Liver (tissue), 9 donors: ENCODE results near the gene ACOT11. TPM values are rescaled to one million over a fixed set of nuclear protein-coding genes. Genes with fewer than 3 reads are reported as not detected.

Source experiments
- DNase-seq: peaks from one replicate; pipeline ENCODE4 v3.0.0-alpha.2; 2017; ENCODE audit warnings: low spot score
- H3K27ac ChIP-seq, 2 donors: one replicate each; pipeline ENCODE4 v1.7.0; 2013; ENCODE audit warnings: inconsistent platforms in 2 of 2, low read length in 2 of 2, control low read depth in 1 of 2, low read depth in 1 of 2, mild to moderate bottlenecking in 1 of 2
- H3K27me3 ChIP-seq, 4 donors: one replicate each; pipeline versions ENCODE4 v1.6.1 to v1.7.0; 2013; ENCODE audit warnings: low read length in 3 of 4, inconsistent platforms in 1 of 4, mild to moderate bottlenecking in 1 of 4, moderate library complexity in 1 of 4; ENCODE audit not compliant: control insufficient read depth in 4 of 4, insufficient read depth in 4 of 4
- H3K36me3 ChIP-seq, 4 donors: one replicate each; pipeline versions ENCODE4 v1.6.1 to v1.7.0; 2013; ENCODE audit warnings: low read length in 3 of 4, mild to moderate bottlenecking in 3 of 4, low read depth in 1 of 4, moderate library complexity in 1 of 4; ENCODE audit not compliant: control insufficient read depth in 4 of 4, insufficient read depth in 3 of 4
- H3K4me1 ChIP-seq, 4 donors: one replicate each; pipeline versions ENCODE4 v1.6.1 to v1.7.0; 2013; ENCODE audit warnings: low read length in 3 of 4, mild to moderate bottlenecking in 3 of 4, moderate library complexity in 1 of 4; ENCODE audit not compliant: control insufficient read depth in 4 of 4, insufficient read depth in 4 of 4
- H3K4me3 ChIP-seq, 3 donors: one replicate each; pipeline versions ENCODE4 v1.6.1 to v1.7.0; 2013; ENCODE audit warnings: low read length in 3 of 3, control low read depth in 1 of 3, low read depth in 1 of 3, mild to moderate bottlenecking in 1 of 3
- H3K9ac ChIP-seq, 2 donors: one replicate each; pipeline ENCODE4 v1.7.0; 2013; ENCODE audit warnings: low read length in 2 of 2, mild to moderate bottlenecking in 2 of 2, moderate library complexity in 2 of 2, control low read depth in 1 of 2, low read depth in 1 of 2
- H3K9me3 ChIP-seq, 4 donors: one replicate each; pipeline versions ENCODE4 v1.6.1 to v1.7.0; 2013; ENCODE audit warnings: low read length in 3 of 4; ENCODE audit not compliant: control insufficient read depth in 4 of 4
- EGR1 ChIP-seq, 2 donors: IDR thresholded peaks; 2 replicates each; pipeline ENCODE4 v1.6.1; 2016 to 2018; ENCODE audit warnings: antibody characterized with exemption in 2 of 2, low read depth in 2 of 2
- FOXA1 ChIP-seq: IDR thresholded peaks from 2 replicates; pipeline ENCODE4 v1.6.1; 2016; ENCODE audit warnings: antibody characterized with exemption
- FOXA2 ChIP-seq: IDR thresholded peaks from 2 replicates; pipeline ENCODE4 v1.6.1; 2016; ENCODE audit warnings: antibody characterized with exemption
- GABPA ChIP-seq, 2 donors: IDR thresholded peaks in 1 of 2; conservative IDR thresholded peaks in 1 of 2; 2 replicates each; pipeline ENCODE4 v1.6.1; 2016; ENCODE audit warnings: antibody characterized with exemption in 2 of 2, mild to moderate bottlenecking in 1 of 2, moderate library complexity in 1 of 2
- HNF4A ChIP-seq, 2 donors: conservative IDR thresholded peaks; 2 replicates each; pipeline ENCODE4 v1.6.1; 2016; ENCODE audit warnings: antibody characterized with exemption in 2 of 2, mild to moderate bottlenecking in 2 of 2
- HNF4G ChIP-seq: IDR thresholded peaks from 2 replicates; pipeline ENCODE4 v1.6.1; 2016; ENCODE audit warnings: antibody characterized with exemption
- JUND ChIP-seq, 2 donors: IDR thresholded peaks; 2 replicates each; pipeline ENCODE4 v1.6.1; 2016; ENCODE audit warnings: antibody characterized with exemption in 2 of 2
- NR2F2 ChIP-seq: IDR thresholded peaks from 2 replicates; pipeline ENCODE4 v1.6.1; 2016; ENCODE audit warnings: antibody characterized with exemption
- RAD21 ChIP-seq, 2 donors: IDR thresholded peaks; 2 replicates each; pipeline ENCODE4 v1.6.1; 2016; ENCODE audit warnings: antibody characterized with exemption in 2 of 2, mild to moderate bottlenecking in 2 of 2
- RXRA ChIP-seq, 2 donors: IDR thresholded peaks; 2 replicates each; pipeline ENCODE4 v1.6.1; 2017 to 2018; ENCODE audit warnings: antibody characterized with exemption in 2 of 2, mild to moderate bottlenecking in 1 of 2
- SP1 ChIP-seq: IDR thresholded peaks from 2 replicates; pipeline ENCODE4 v1.6.1; 2018; ENCODE audit warnings: antibody characterized with exemption, mild to moderate bottlenecking
- TAF1 ChIP-seq: conservative IDR thresholded peaks from 2 replicates; pipeline ENCODE4 v1.6.1; 2016; ENCODE audit warnings: antibody characterized with exemption, mild to moderate bottlenecking
- YY1 ChIP-seq: IDR thresholded peaks from 2 replicates; pipeline ENCODE4 v1.6.1; 2016; ENCODE audit warnings: antibody characterized with exemption, mild to moderate bottlenecking
- WGBS: extraction: QIAGEN DNeasy Blood & Tissue Kit; methylation state at CpG from one replicate; pipeline ENCODE4 v1.1.7; 2013; 5-methylcytosine and 5-hydroxymethylcytosine counted together
- polyA plus RNA-seq, 2 donors: library from polyadenylated mRNA; stranded (reverse) in 1 of 2; unstranded in 1 of 2; fragments of 200-250 nt in 1 of 2; fragments of >200 nt in 1 of 2; fragmentation: Nextera tagmentation in 1 of 2; extraction: Ambion mirVana in 1 of 2; gene quantifications; one replicate each; pipeline versions ENCODE4 v1.2.1 to v1.2.3, GENCODE V29; 2013 to 2015
- total RNA-seq, 2 donors: library from RNA; depleted of rRNA; stranded (reverse); fragments of >200 nt; gene quantifications; one replicate each; pipeline ENCODE4 v1.2.3, GENCODE V29; 2014
- TF ChIP-seq, protein P1 (sequence below): IDR thresholded peaks from 2 replicates; pipeline ENCODE4 v1.6.1; 2016; ENCODE audit warnings: antibody characterized with exemption
- TF ChIP-seq, protein P2 (sequence below): IDR thresholded peaks from 2 replicates; pipeline ENCODE4 v1.6.1; 2016; ENCODE audit warnings: antibody characterized with exemption, mild to moderate bottlenecking
- TF ChIP-seq, protein P3 (sequence below): IDR thresholded peaks from 2 replicates; pipeline ENCODE4 v1.6.1; 2016; ENCODE audit warnings: antibody characterized with exemption
- TF ChIP-seq, protein P4 (sequence below): fragments of 150-350 bp; IDR thresholded peaks from 2 replicates; pipeline ENCODE4 v1.5.1; 2017; ENCODE audit warnings: improper control_type of control experiment, low read depth, low read length; ENCODE audit not compliant: missing input control
- donor health status: healthy.
- donor health status: healthy.
- donor health status: healthy.
- donor health status: healthy.
- donor health status: healthy.

Gene ACOT11
- total and polyA plus RNA-seq, 4 donors, result 0.13 to 1.1 (median 0.50) TPM

DNA sequence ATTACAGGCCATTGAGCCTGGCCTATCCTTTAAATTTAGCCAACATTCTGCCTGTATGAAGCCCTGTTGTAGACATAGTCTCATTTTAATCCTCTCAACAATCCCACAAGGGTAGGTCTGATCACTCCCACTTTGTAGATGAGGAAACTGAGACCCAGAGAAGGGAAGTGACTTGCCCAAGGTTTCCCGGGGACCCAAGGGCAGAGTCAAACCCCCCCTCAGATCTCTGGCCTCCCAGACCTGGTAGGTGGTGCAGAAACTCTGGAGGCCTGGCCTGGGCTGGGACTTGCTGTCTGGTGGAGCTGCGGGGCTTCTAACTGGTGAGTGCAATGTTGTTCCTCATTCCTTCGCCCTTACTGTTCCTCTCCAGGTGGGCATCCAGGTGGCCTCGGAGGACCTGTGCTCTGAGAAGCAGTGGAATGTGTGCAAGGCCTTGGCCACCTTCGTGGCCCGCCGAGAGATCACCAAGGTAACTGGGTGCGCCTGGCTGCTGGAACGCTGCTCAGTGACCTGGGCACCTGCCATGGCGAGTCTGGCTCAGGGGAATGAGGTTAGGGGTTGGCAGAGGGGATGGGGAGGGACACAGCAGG lies 45.6 kb downstream of the ACOT11 start:
- peaks cover 1 to 10% (median 4%) of the 10 kb centered on the region in 4 donors for H3K4me1 ChIP-seq
- no peak for DNase-seq
- no peak overlapping the region for H3K9ac ChIP-seq
- TF ChIP-seq YY1 (no peak), HNF4G (no peak), JUND (IDR thresholded peaks at IDR 0.05) (no peak), HNF4A (conservative IDR thresholded peaks at IDR 0.05) (no peak), RXRA (IDR thresholded peaks at IDR 0.05) (no peak), TAF1 (no peak), SP1 (no peak), FOXA1 (no peak), EGR1 (IDR thresholded peaks at IDR 0.05; ENCODE audit: low read depth in 2 of 2) (no peak), FOXA2 (no peak), NR2F2 (no peak)
- TF ChIP-seq, protein P1, sequence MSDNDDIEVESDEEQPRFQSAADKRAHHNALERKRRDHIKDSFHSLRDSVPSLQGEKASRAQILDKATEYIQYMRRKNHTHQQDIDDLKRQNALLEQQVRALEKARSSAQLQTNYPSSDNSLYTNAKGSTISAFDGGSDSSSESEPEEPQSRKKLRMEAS, result no peak
- TF ChIP-seq, protein P2, sequence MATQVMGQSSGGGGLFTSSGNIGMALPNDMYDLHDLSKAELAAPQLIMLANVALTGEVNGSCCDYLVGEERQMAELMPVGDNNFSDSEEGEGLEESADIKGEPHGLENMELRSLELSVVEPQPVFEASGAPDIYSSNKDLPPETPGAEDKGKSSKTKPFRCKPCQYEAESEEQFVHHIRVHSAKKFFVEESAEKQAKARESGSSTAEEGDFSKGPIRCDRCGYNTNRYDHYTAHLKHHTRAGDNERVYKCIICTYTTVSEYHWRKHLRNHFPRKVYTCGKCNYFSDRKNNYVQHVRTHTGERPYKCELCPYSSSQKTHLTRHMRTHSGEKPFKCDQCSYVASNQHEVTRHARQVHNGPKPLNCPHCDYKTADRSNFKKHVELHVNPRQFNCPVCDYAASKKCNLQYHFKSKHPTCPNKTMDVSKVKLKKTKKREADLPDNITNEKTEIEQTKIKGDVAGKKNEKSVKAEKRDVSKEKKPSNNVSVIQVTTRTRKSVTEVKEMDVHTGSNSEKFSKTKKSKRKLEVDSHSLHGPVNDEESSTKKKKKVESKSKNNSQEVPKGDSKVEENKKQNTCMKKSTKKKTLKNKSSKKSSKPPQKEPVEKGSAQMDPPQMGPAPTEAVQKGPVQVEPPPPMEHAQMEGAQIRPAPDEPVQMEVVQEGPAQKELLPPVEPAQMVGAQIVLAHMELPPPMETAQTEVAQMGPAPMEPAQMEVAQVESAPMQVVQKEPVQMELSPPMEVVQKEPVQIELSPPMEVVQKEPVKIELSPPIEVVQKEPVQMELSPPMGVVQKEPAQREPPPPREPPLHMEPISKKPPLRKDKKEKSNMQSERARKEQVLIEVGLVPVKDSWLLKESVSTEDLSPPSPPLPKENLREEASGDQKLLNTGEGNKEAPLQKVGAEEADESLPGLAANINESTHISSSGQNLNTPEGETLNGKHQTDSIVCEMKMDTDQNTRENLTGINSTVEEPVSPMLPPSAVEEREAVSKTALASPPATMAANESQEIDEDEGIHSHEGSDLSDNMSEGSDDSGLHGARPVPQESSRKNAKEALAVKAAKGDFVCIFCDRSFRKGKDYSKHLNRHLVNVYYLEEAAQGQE, result no peak
- TF ChIP-seq, protein P3, sequence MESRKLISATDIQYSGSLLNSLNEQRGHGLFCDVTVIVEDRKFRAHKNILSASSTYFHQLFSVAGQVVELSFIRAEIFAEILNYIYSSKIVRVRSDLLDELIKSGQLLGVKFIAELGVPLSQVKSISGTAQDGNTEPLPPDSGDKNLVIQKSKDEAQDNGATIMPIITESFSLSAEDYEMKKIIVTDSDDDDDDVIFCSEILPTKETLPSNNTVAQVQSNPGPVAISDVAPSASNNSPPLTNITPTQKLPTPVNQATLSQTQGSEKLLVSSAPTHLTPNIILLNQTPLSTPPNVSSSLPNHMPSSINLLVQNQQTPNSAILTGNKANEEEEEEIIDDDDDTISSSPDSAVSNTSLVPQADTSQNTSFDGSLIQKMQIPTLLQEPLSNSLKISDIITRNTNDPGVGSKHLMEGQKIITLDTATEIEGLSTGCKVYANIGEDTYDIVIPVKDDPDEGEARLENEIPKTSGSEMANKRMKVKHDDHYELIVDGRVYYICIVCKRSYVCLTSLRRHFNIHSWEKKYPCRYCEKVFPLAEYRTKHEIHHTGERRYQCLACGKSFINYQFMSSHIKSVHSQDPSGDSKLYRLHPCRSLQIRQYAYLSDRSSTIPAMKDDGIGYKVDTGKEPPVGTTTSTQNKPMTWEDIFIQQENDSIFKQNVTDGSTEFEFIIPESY, result no peak
- no peaks in the 10 kb centered on the region for H3K9me3 ChIP-seq
- H3K27me3 ChIP-seq, result no peaks in the 10 kb centered on the region
- no peak overlapping the region for H3K27ac ChIP-seq
- 85% methylated on average over 10 of the region's 10 CpGs for WGBS
- no peaks in the 10 kb centered on the region for H3K36me3 ChIP-seq
- no peak overlapping the region for H3K4me3 ChIP-seq

DNA sequence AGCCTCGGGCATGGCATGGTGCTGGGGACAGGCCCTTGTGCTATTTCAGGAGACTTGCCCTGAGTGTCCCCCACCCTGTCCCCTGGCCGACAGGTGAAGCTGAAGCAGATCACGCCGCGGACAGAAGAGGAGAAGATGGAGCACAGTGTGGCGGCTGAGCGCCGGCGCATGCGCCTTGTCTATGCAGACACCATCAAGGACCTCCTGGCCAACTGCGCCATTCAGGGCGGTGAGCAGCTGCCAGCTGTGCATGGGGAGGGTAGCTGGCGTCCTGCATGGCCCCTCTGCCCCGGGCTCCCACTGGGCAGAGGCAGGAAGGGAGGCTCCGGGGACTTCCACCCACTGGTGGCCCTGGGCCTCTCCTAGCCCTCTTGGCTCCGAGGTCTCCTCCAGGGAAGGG lies 46.4 kb downstream of the ACOT11 start:
- Histone ChIP-seq H3K4me1 (peaks cover 1 to 10% (median 4%) of the 10 kb centered on the region in 4 donors), H3K27me3 (no peaks in the 10 kb centered on the region), H3K4me3 (no peak overlapping the region), H3K27ac (no peak overlapping the region), H3K9me3 (no peaks in the 10 kb centered on the region), H3K36me3 (no peaks in the 10 kb centered on the region), H3K9ac (no peak overlapping the region)
- 95% methylated on average over 16 of the region's 16 CpGs for WGBS
- no peak for TF ChIP-seq EGR1 (IDR thresholded peaks at IDR 0.05; ENCODE audit: low read depth in 2 of 2)
- TF ChIP-seq RAD21 (IDR thresholded peaks at IDR 0.05), result no peak
- no peak for TF ChIP-seq HNF4G
- no peak for TF ChIP-seq SP1
- TF ChIP-seq, protein P3, result no peak
- no peak for TF ChIP-seq FOXA2
- TF ChIP-seq FOXA1, result no peak
- no peak for TF ChIP-seq YY1
- no peak for TF ChIP-seq GABPA (IDR thresholded peaks at IDR 0.05 in 1 of 2, conservative IDR thresholded peaks at IDR 0.05 in 1 of 2)
- TF ChIP-seq, protein P4, sequence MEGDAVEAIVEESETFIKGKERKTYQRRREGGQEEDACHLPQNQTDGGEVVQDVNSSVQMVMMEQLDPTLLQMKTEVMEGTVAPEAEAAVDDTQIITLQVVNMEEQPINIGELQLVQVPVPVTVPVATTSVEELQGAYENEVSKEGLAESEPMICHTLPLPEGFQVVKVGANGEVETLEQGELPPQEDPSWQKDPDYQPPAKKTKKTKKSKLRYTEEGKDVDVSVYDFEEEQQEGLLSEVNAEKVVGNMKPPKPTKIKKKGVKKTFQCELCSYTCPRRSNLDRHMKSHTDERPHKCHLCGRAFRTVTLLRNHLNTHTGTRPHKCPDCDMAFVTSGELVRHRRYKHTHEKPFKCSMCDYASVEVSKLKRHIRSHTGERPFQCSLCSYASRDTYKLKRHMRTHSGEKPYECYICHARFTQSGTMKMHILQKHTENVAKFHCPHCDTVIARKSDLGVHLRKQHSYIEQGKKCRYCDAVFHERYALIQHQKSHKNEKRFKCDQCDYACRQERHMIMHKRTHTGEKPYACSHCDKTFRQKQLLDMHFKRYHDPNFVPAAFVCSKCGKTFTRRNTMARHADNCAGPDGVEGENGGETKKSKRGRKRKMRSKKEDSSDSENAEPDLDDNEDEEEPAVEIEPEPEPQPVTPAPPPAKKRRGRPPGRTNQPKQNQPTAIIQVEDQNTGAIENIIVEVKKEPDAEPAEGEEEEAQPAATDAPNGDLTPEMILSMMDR, result no peak
- DNase-seq, result no peak
